H1 (cell line): ENCODE data around the gene NTN1. TPM values are rescaled to one million over a fixed set of nuclear protein-coding genes. Genes with fewer than 3 reads are reported as not detected.
"Not testable (repeated sequence)": the region's sequence is repeated elsewhere in the genome, so short reads cannot be mapped to it uniquely, and the experiment has no call there.

Experiments
- CTCF ChIA-PET: fragments of 300-600 bp; sonication (Branson Sonifier 250); formaldehyde crosslinking; loops from one replicate; lab custom pipeline; 2021; ENCODE audit not compliant: partially characterized antibody; lab: Charles Lee
- POLR2A ChIA-PET: fragments of 300-600 bp; sonication (Branson Sonifier 250); formaldehyde crosslinking; loops from one replicate; lab custom pipeline; 2021; ENCODE audit warnings: inconsistent platforms; ENCODE audit not compliant: partially characterized antibody; lab: Charles Lee
- DNase-seq, 2 experiments: peaks; one replicate each; pipeline versions ENCODE4 v3.0.0 to v3.0.0-alpha.2; 2010 to 2022; ENCODE audit warnings: low spot score in 2 of 2, low read depth in 1 of 2, mixed read lengths in 1 of 2
- FAIRE-seq: peaks from 2 replicates; lab custom pipeline; 2011; peaks lifted over from hg19 to GRCh38; lab: Jason Lieb, UNC
- H2AFZ ChIP-seq: 2 replicates; pipeline ENCODE4 v1.8.1; 2012; ENCODE audit warnings: low read length, inconsistent platforms
- H2AK5ac ChIP-seq: 2 replicates; pipeline ENCODE4 v1.6.1; 2013; ENCODE audit warnings: low read depth, low read length
- H2BK120ac ChIP-seq: replicated peaks from 2 replicates; pipeline ENCODE3; 2013; ENCODE audit warnings: low read depth, low read length, inconsistent platforms
- H2BK12ac ChIP-seq: 2 replicates; pipeline ENCODE4 v1.6.1; 2013; ENCODE audit warnings: low read depth, low read length
- H2BK15ac ChIP-seq: 2 replicates; pipeline ENCODE4 v1.6.1; 2013; ENCODE audit warnings: low read length
- H2BK20ac ChIP-seq: 2 replicates; pipeline ENCODE4 v1.6.1; 2013; ENCODE audit warnings: low read length
- H2BK5ac ChIP-seq: 2 replicates; pipeline ENCODE4 v1.6.1; 2013; ENCODE audit warnings: low read depth, low read length
- H3K14ac ChIP-seq: 2 replicates; pipeline ENCODE4 v1.6.1; 2013; ENCODE audit warnings: inconsistent platforms; ENCODE audit not compliant: insufficient read length
- H3K18ac ChIP-seq: 2 replicates; pipeline ENCODE4 v1.6.1; 2013; ENCODE audit warnings: low read length; ENCODE audit errors: extremely low read depth
- H3K23ac ChIP-seq: 2 replicates; pipeline ENCODE4 v1.6.1; 2013; ENCODE audit warnings: inconsistent platforms; ENCODE audit not compliant: insufficient read length
- H3K23me2 ChIP-seq: 2 replicates; pipeline ENCODE4 v1.6.1; 2013; ENCODE audit warnings: low read depth, low read length
- H3K27ac ChIP-seq: 2 replicates; pipeline ENCODE4 v1.6.1; 2011; ENCODE audit warnings: low read depth, low read length, inconsistent platforms
- H3K27me3 ChIP-seq, 4 experiments: replicated peaks in 1 of 4; 1 replicate in 1 of 4; 2 replicates in 3 of 4; pipeline versions ENCODE4 v1.6.1 to v1.8.1; 2011 to 2013; ENCODE audit warnings: low read length in 3 of 4, mild to moderate bottlenecking in 3 of 4, inconsistent platforms in 2 of 4, mixed read lengths in 2 of 4, moderate library complexity in 1 of 4; ENCODE audit not compliant: control insufficient read depth in 3 of 4, insufficient read depth in 3 of 4; ENCODE audit errors: extremely low read depth in 1 of 4
- H3K36me3 ChIP-seq, 4 experiments: 2 replicates each; pipeline versions ENCODE4 v1.6.1 to v1.8.1; 2011 to 2013; ENCODE audit warnings: mild to moderate bottlenecking in 4 of 4, low read length in 3 of 4, moderate library complexity in 2 of 4, control low read depth in 1 of 4, inconsistent platforms in 1 of 4; ENCODE audit not compliant: insufficient read depth in 4 of 4, control insufficient read depth in 2 of 4
- H3K4ac ChIP-seq: replicated peaks from 2 replicates; pipeline ENCODE3; 2013; ENCODE audit warnings: low read length, low read depth, mixed read lengths, inconsistent platforms; ENCODE audit not compliant: insufficient read length
- H3K4me1 ChIP-seq, 4 experiments: replicated peaks in 1 of 4; 1 replicate in 1 of 4; 2 replicates in 3 of 4; pipeline versions ENCODE4 v1.6.1 to v1.8.1; 2011 to 2013; ENCODE audit warnings: low read length in 3 of 4, inconsistent platforms in 2 of 4, mixed read lengths in 1 of 4; ENCODE audit not compliant: insufficient read depth in 4 of 4, control insufficient read depth in 3 of 4
- H3K4me2 ChIP-seq, 2 experiments: 2 replicates each; pipeline versions ENCODE4 v1.6.1 to v1.8.1; 2011 to 2013; ENCODE audit warnings: low read depth in 2 of 2, low read length in 2 of 2, control low read depth in 1 of 2, inconsistent platforms in 1 of 2, mild to moderate bottlenecking in 1 of 2; ENCODE audit not compliant: insufficient read depth in 1 of 2
- H3K4me3 ChIP-seq, 4 experiments: fragments of 200-600, 300-600 bp in 1 of 4; sonication (generic), shearing (Covaris generic), sonication (Bioruptor Twin) in 1 of 4; 2 replicates each; pipeline versions ENCODE4 v1.5.1 to v1.8.1; 2011 to 2016; ENCODE audit warnings: low read length in 4 of 4, low read depth in 3 of 4, control low read depth in 2 of 4, inconsistent platforms in 2 of 4, mild to moderate bottlenecking in 2 of 4, mixed read lengths in 1 of 4, moderate library complexity in 1 of 4; ENCODE audit not compliant: insufficient read depth in 2 of 4; ENCODE audit errors: extremely low read depth in 1 of 4
- H3K56ac ChIP-seq: replicated peaks from 2 replicates; pipeline ENCODE3; 2013; ENCODE audit warnings: low read depth, mild to moderate bottlenecking, mixed read lengths, low read length, inconsistent platforms; ENCODE audit not compliant: insufficient read length
- H3K79me1 ChIP-seq: 2 replicates; pipeline ENCODE4 v1.6.1; 2013; ENCODE audit warnings: low read depth, low read length, control low read depth
- H3K79me2 ChIP-seq, 2 experiments: 2 replicates each; pipeline versions ENCODE4 v1.6.1 to v1.8.1; 2012 to 2013; ENCODE audit warnings: low read length in 2 of 2, mild to moderate bottlenecking in 2 of 2, inconsistent platforms in 1 of 2; ENCODE audit not compliant: insufficient read depth in 2 of 2, control insufficient read depth in 1 of 2
- H3K9ac ChIP-seq, 4 experiments: replicated peaks in 1 of 4; 1 replicate in 1 of 4; 2 replicates in 3 of 4; pipeline versions ENCODE4 v1.6.1 to v1.8.1; 2011 to 2013; ENCODE audit warnings: low read depth in 3 of 4, low read length in 3 of 4, control low read depth in 2 of 4, mild to moderate bottlenecking in 2 of 4, moderate library complexity in 2 of 4, inconsistent platforms in 1 of 4; ENCODE audit errors: extremely low read depth in 1 of 4
- H3K9me3 ChIP-seq, 2 experiments: 2 replicates each; pipeline versions ENCODE4 v1.6.1 to v1.8.1; 2012 to 2013; ENCODE audit warnings: mild to moderate bottlenecking in 2 of 2, moderate library complexity in 2 of 2, control low read depth in 1 of 2, inconsistent platforms in 1 of 2, low read depth in 1 of 2, low read length in 1 of 2, mixed read lengths in 1 of 2; ENCODE audit not compliant: insufficient read depth in 2 of 2
- H4K20me1 ChIP-seq, 2 experiments: replicated peaks in 1 of 2; 2 replicates each; pipeline versions ENCODE3 to v1.8.1; 2011 to 2013; ENCODE audit warnings: inconsistent platforms in 2 of 2, low read length in 2 of 2, mild to moderate bottlenecking in 1 of 2; ENCODE audit not compliant: insufficient read depth in 2 of 2, control insufficient read depth in 1 of 2
- H4K5ac ChIP-seq: 2 replicates; pipeline ENCODE4 v1.6.1; 2013; ENCODE audit warnings: low read length, low read depth, mixed read lengths, inconsistent platforms; ENCODE audit not compliant: insufficient read length
- H4K8ac ChIP-seq: 2 replicates; pipeline ENCODE4 v1.8.0; 2013; ENCODE audit warnings: mild to moderate bottlenecking, moderate library complexity, low read length, inconsistent platforms; ENCODE audit not compliant: insufficient read depth; ENCODE audit errors: extremely low read depth
- H4K91ac ChIP-seq: replicated peaks from 2 replicates; pipeline ENCODE3; 2013; ENCODE audit warnings: low read length, mixed read lengths, inconsistent platforms; ENCODE audit not compliant: insufficient read length
- WGBS, 2 experiments: shearing (Covaris generic) in 1 of 2; methylation state at CpG; one replicate each; pipeline versions ENCODE4 v1.1.6 to v1.1.7; 2013 to 2015; ENCODE audit warnings: low lambda C conversion rate in 2 of 2, mixed read lengths in 2 of 2, inconsistent platforms in 1 of 2, low coverage in 1 of 2, missing lambda C conversion rate in 1 of 2; ENCODE audit not compliant: insufficient replicate concordance in 2 of 2, insufficient coverage in 1 of 2, insufficient read length in 1 of 2; ENCODE audit errors: extremely low coverage in 1 of 2, missing lambda C conversion rate in 1 of 2; 5-methylcytosine and 5-hydroxymethylcytosine counted together
- polyA plus RNA-seq, 7 experiments: library from polyadenylated mRNA; depleted of rRNA in 3 of 7; stranded (reverse) in 5 of 7; unstranded in 2 of 7; fragments of >200 nt in 5 of 7; fragments of 200-250 nt in 2 of 7; gene quantifications; 1 replicate in 5 of 7; 2 replicates in 1 of 7; 4 replicates in 1 of 7; pipeline versions ENCODE4 v1.2.1 to v1.2.3, GENCODE V29; 2011 to 2013; ENCODE audit warnings: missing spikeins in 2 of 7, mixed read lengths in 2 of 7
- total RNA-seq: library from RNA; stranded (reverse); fragmentation: NEBNext Ultra II Directional; extraction: Animal tissue kit (Norgen Biotek cat#: 25700); gene quantifications from 2 replicates; pipeline ENCODE4 v1.2.1, GENCODE V29; 2021

NTN1 gene
- total and polyA plus RNA-seq, 2 of the 8 experiments (the other 6 are each of a cell fraction or from before 2014, with no cell fraction given) = 2.0 to 2.3 TPM

DNA sequence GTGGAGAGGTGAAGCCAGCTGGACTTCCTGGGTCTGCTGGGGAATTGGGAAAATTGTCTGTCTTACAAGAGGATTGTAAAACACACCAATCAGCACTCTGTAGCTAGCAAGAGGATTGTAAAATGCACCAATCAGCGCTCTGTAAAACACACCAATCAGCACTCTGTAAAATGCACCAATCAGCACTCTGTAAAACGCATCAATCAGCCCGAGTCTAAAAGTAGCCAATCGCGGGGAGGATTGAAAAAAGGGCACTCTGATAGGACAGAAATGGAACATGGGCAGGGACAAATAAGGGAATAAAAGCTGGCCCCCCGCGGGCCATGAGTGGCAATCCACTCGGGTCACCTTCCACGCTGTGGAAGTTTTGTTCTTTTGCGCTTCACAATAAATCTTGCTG is 130.4 kb downstream of the NTN1 start:
- H3K79me2 ChIP-seq, H3K4me3 ChIP-seq, DNase-seq, H3K79me1 ChIP-seq, H4K20me1 ChIP-seq, H3K23me2 ChIP-seq, H2AFZ ChIP-seq, H3K4me2 ChIP-seq, H3K9ac ChIP-seq, H3K9me3 ChIP-seq, H3K4ac ChIP-seq, FAIRE-seq, H3K27me3 ChIP-seq, H2BK5ac ChIP-seq, H2BK20ac ChIP-seq, H3K23ac ChIP-seq, H4K8ac ChIP-seq, H3K56ac ChIP-seq, H2BK120ac ChIP-seq, H3K4me1 ChIP-seq, POLR2A ChIA-PET, H4K5ac ChIP-seq, H2AK5ac ChIP-seq, H2BK15ac ChIP-seq, H3K27ac ChIP-seq, H3K14ac ChIP-seq, H3K18ac ChIP-seq, H2BK12ac ChIP-seq, H3K36me3 ChIP-seq, H4K91ac ChIP-seq: not testable (repeated sequence)
- CTCF ChIA-PET = interaction anchor here (1.6 kb wide), 1 partner anchor 11 kb away, joined by 3 read pairs; no protein-coding TSS in a partner anchor
- WGBS, 2 experiments = 89% methylated on average over 10 of the region's 10 CpGs; no CpG with 5 or more reads in 1 of the 2 experiments
